Fibroblast of lung (primary cell): ENCODE results near the gene RELL2. TPM values are rescaled to one million over a fixed set of nuclear protein-coding genes. Genes with fewer than 3 reads are reported as not detected.

Source experiments
- DNase-seq, 2 donors: peaks; one replicate each; pipeline versions ENCODE4 v3.0.0 to v3.0.0-alpha.2; 2010; ENCODE audit warnings: low read depth in 2 of 2
- H2AFZ ChIP-seq: 2 replicates; pipeline ENCODE4 v1.5.1; 2012; ENCODE audit warnings: low read length, control low read depth, inconsistent platforms
- H3K27ac ChIP-seq: 2 replicates; pipeline ENCODE4 v1.5.1; 2011; ENCODE audit warnings: low read length, control low read depth; ENCODE audit not compliant: insufficient read depth
- H3K27me3 ChIP-seq: 2 replicates; pipeline ENCODE4 v1.5.1; 2011; ENCODE audit warnings: mild to moderate bottlenecking, low read length; ENCODE audit not compliant: control insufficient read depth, insufficient read depth
- H3K36me3 ChIP-seq: 2 replicates; pipeline ENCODE4 v1.5.1; 2011; ENCODE audit warnings: low read length; ENCODE audit not compliant: control insufficient read depth, insufficient read depth
- H3K4me1 ChIP-seq: 2 replicates; pipeline ENCODE4 v1.5.1; 2011; ENCODE audit warnings: low read length; ENCODE audit not compliant: control insufficient read depth, insufficient read depth; ENCODE audit errors: extremely low read depth
- H3K4me2 ChIP-seq: 2 replicates; pipeline ENCODE4 v1.5.1; 2011; ENCODE audit warnings: low read length, control low read depth; ENCODE audit not compliant: insufficient read depth; ENCODE audit errors: extremely low read depth
- H3K4me3 ChIP-seq, 4 experiments: fragments of 200-600 bp in 1 of 4; sonication (generic) in 1 of 4; replicated peaks in 1 of 4; 2 replicates each; pipeline ENCODE4 v1.5.1; 2011 to 2016; ENCODE audit warnings: low read length in 4 of 4, low read depth in 3 of 4, mild to moderate bottlenecking in 3 of 4, control low read depth in 2 of 4, inconsistent platforms in 1 of 4, mixed read lengths in 1 of 4; ENCODE audit not compliant: insufficient read depth in 1 of 4; ENCODE audit errors: control extremely low read depth in 1 of 4
- H3K79me2 ChIP-seq: 2 replicates; pipeline ENCODE4 v1.5.1; 2012; ENCODE audit warnings: mild to moderate bottlenecking, low read length, inconsistent platforms; ENCODE audit not compliant: control insufficient read depth, insufficient read depth
- H3K9ac ChIP-seq: 2 replicates; pipeline ENCODE4 v1.5.1; 2011; ENCODE audit warnings: mild to moderate bottlenecking, low read length, control low read depth; ENCODE audit not compliant: insufficient read depth
- H3K9me3 ChIP-seq: 2 replicates; pipeline ENCODE4 v1.5.1; 2012; ENCODE audit warnings: low read depth, low read length; ENCODE audit not compliant: control insufficient read depth, insufficient read depth
- H4K20me1 ChIP-seq: 2 replicates; pipeline ENCODE4 v1.5.1; 2011; ENCODE audit warnings: low read length; ENCODE audit not compliant: control insufficient read depth, insufficient read depth; ENCODE audit errors: extremely low read depth
- CTCF ChIP-seq, 2 donors: IDR thresholded peaks in 1 of 2; conservative IDR thresholded peaks in 1 of 2; 1 replicate in 1 of 2; 2 replicates in 1 of 2; pipeline ENCODE4 v1.5.1; 2011 to 2012; ENCODE audit warnings: low read length in 2 of 2, control low read depth in 1 of 2, inconsistent platforms in 1 of 2, low read depth in 1 of 2, mild to moderate bottlenecking in 1 of 2
- EZH2 ChIP-seq: IDR thresholded peaks from 2 replicates; pipeline ENCODE4 v1.5.1; 2012; ENCODE audit warnings: low read length, control low read depth, mild to moderate bottlenecking; ENCODE audit errors: missing control alignments
- polyA plus RNA-seq, 2 donors: library from polyadenylated mRNA; depleted of rRNA in 1 of 2; stranded (reverse) in 1 of 2; unstranded in 1 of 2; fragments of >200 nt; gene quantifications; 2 replicates each; pipeline ENCODE4 v1.2.1, GENCODE V29; 2011 to 2012; ENCODE audit warnings: missing spikeins in 1 of 2
- total RNA-seq: library from RNA; depleted of rRNA; stranded (reverse); fragments of >200 nt; gene quantifications from 2 replicates; pipeline ENCODE4 v1.2.1, GENCODE V29; 2014

Gene RELL2
- total and polyA plus RNA-seq, 2 donors (not counting 1 experiment from before 2014, with no cell fraction given): 3.0 to 3.7 TPM

GRCh38 chr5:141681295-141681694, 44.5 kb downstream of the RELL2 start:
- H3K27me3 ChIP-seq: no peaks in the 10 kb centered on the region
- peak overlapping the region; percentile 2 for H2AFZ ChIP-seq
- peak overlapping the region; percentile 24 for H3K9ac ChIP-seq
- H3K36me3 ChIP-seq: peaks cover 2% of the 10 kb centered on the region
- DNase-seq: no peak
- no peaks in the 10 kb centered on the region for H3K9me3 ChIP-seq
- no peaks in the 10 kb centered on the region for H4K20me1 ChIP-seq
- peaks cover 15% of the 10 kb centered on the region for H3K4me1 ChIP-seq
- peak overlapping the region; percentile 89 for H3K4me2 ChIP-seq
- TF ChIP-seq EZH2: no peak
- no peak for TF ChIP-seq CTCF (conservative IDR thresholded peaks at IDR 0.05 in 1 of 2, IDR thresholded peaks at IDR 0.05 in 1 of 2; ENCODE audit: low read depth in 1 of 2, low read length in 2 of 2)
- peak overlapping the region; percentile 4 to 64 (median 32) for H3K4me3 ChIP-seq
- H3K27ac ChIP-seq: peak overlapping the region; percentile 65
- H3K79me2 ChIP-seq: no peaks in the 10 kb centered on the region

GRCh38 chr5:141681695-141682641, 45.2 kb downstream of the RELL2 start, which contains the start of gene ARAP3:
Gene ARAP3 (minus strand): TSS chr5:141682230. CDS start chr5:141680486, 1,744 bp downstream.
- Histone ChIP-seq H3K4me2 (peak within 1 kb of the TSS; percentile 89), H3K9me3 (no peaks in the 10 kb centered on the region), H3K4me3 (peak within 1 kb of the TSS; percentile 4 to 64 (median 32)), H3K4me1 (peaks cover 15% of the 10 kb centered on the region), H3K27ac (peak within 1 kb of the TSS; percentile 65), H2AFZ (peak within 1 kb of the TSS; percentile 39), H3K79me2 (no peaks in the 10 kb centered on the region), H4K20me1 (no peaks in the 10 kb centered on the region), H3K9ac (peak within 1 kb of the TSS; percentile 24), H3K27me3 (no peaks in the 10 kb centered on the region), H3K36me3 (peaks cover 2% of the 10 kb centered on the region)
- DNase-seq: peak; percentile 81 to 86
- TF ChIP-seq CTCF (conservative IDR thresholded peaks at IDR 0.05 in 1 of 2, IDR thresholded peaks at IDR 0.05 in 1 of 2; ENCODE audit: low read depth in 1 of 2, low read length in 2 of 2) (no peak), EZH2 (no peak)

GRCh38 chr5:141683596-141684141, 46.9 kb downstream of the RELL2 start:
- Histone ChIP-seq H3K79me2 (no peaks in the 10 kb centered on the region), H3K27me3 (peaks cover 3% of the 10 kb centered on the region), H2AFZ (no peak overlapping the region), H3K4me3 (no peak overlapping the region), H3K9ac (no peak overlapping the region), H3K27ac (no peak overlapping the region), H3K4me1 (peaks cover 15% of the 10 kb centered on the region), H3K9me3 (no peaks in the 10 kb centered on the region), H3K4me2 (no peak overlapping the region), H4K20me1 (no peaks in the 10 kb centered on the region), H3K36me3 (peaks cover 2% of the 10 kb centered on the region)
- no peak for DNase-seq
- TF ChIP-seq CTCF (conservative IDR thresholded peaks at IDR 0.05 in 1 of 2, IDR thresholded peaks at IDR 0.05 in 1 of 2; ENCODE audit: low read depth in 1 of 2, low read length in 2 of 2) (no peak), EZH2 (no peak)
